Measurements from ENCODE around the gene RPP30.

Gene RPP30

DNA sequence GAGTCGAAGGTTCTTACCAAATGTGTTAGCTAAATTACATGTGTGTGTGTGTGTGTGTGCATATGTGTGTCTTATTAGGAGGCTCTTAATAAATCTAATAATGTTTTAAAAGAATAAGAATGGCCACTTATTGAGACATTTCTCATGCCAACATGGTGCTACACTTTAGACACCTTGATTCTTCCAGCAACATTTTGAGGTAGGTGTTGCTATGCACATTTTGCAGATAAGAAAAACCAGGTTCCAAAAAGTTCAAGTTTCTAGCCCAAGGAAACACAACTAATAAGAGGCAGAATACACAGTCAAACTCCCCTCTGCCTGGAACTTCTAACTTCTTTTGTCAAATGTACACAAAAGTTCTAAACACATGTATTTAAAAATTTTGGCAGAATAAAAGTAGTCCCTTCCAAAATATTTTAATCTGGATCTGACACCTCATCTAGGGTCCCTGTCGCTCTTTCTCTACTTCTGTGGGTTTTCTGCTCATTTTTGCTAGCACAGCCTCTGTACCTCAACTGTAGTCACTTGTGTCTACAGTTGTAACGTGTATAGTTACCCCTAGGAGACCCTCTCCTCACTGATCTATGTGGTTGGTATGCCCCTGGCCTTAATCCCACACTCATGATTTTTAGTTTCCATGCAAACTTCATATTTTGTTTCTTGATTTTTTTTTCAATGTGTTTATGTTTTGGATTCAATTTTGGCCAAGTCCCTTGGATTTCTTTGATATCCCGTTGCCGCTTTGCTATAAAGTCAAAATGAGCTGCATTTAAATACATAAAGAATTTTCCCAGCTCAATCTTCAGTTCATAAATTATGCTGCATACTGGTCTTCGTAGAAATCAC is 44.8 kb downstream of the RPP30 start:
- Histone ChIP-seq H3K27ac (no peak overlapping the region), H3K4me3 (no peak overlapping the region)
- TF ChIP-seq, protein P1, sequence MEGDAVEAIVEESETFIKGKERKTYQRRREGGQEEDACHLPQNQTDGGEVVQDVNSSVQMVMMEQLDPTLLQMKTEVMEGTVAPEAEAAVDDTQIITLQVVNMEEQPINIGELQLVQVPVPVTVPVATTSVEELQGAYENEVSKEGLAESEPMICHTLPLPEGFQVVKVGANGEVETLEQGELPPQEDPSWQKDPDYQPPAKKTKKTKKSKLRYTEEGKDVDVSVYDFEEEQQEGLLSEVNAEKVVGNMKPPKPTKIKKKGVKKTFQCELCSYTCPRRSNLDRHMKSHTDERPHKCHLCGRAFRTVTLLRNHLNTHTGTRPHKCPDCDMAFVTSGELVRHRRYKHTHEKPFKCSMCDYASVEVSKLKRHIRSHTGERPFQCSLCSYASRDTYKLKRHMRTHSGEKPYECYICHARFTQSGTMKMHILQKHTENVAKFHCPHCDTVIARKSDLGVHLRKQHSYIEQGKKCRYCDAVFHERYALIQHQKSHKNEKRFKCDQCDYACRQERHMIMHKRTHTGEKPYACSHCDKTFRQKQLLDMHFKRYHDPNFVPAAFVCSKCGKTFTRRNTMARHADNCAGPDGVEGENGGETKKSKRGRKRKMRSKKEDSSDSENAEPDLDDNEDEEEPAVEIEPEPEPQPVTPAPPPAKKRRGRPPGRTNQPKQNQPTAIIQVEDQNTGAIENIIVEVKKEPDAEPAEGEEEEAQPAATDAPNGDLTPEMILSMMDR (IDR thresholded peaks at IDR 0.05) = no peak
- no peak for DNase-seq (ENCODE audit: low spot score)

DNA sequence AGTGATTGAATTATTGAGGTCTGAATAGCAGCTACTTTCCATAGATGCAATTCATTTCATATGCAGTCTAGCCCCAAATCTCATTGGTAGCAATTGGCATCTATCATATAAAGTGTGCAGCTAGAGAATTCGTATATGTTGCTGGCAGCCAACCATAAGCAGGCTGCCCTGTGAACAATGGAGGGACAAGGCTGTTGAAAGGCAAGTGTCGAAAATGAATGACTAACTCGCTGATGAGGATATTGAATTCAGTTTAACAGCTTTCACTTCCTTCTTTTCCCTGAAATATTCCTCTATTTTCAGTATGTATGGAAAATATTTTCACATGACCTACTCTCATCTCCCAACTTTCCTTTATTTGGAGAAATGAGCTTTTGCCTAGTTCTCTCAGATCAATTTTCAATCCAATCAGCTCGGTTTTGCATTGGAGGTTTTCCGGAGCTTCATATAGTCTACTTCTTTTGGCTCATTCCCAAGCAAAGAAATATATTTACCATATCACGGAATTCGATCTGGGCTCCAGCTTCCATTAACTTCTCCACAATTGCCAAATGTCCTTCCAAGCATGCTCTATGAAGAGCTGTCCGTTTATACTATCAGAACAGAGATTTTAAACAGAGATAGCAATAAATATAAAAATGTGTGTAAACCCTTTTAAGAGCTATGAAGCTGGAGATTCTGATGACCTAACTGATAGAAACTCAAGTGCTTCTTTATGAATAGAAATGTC is 45.6 kb downstream of the RPP30 start:
- H3K4me3 ChIP-seq = no peak overlapping the region
- no peak overlapping the region for H3K27ac ChIP-seq
- DNase-seq (ENCODE audit: low spot score) = no peak
- TF ChIP-seq, protein P1 (IDR thresholded peaks at IDR 0.05) = no peak

DNA sequence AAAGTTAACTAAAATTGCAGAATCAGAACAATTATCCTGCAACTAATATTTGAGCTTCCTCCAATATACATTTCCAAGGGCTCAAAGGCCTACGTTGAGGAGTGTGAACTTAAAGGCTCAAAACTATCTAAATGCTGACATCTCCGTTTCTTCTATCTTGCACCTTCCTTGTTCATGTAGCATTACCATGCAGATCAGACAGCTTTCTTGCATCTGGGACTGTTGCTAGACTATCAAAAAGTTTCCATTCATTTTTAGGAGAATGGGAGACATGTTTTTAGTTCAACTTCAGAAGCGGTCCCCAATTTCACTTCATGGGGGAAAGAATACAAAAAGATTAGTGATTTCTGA is 46.2 kb downstream of the RPP30 start:
- TF ChIP-seq, protein P1 (IDR thresholded peaks at IDR 0.05) = no peak
- no peak for DNase-seq (ENCODE audit: low spot score)
- Histone ChIP-seq H3K4me3 (no peak overlapping the region), H3K27ac (no peak overlapping the region)

DNA sequence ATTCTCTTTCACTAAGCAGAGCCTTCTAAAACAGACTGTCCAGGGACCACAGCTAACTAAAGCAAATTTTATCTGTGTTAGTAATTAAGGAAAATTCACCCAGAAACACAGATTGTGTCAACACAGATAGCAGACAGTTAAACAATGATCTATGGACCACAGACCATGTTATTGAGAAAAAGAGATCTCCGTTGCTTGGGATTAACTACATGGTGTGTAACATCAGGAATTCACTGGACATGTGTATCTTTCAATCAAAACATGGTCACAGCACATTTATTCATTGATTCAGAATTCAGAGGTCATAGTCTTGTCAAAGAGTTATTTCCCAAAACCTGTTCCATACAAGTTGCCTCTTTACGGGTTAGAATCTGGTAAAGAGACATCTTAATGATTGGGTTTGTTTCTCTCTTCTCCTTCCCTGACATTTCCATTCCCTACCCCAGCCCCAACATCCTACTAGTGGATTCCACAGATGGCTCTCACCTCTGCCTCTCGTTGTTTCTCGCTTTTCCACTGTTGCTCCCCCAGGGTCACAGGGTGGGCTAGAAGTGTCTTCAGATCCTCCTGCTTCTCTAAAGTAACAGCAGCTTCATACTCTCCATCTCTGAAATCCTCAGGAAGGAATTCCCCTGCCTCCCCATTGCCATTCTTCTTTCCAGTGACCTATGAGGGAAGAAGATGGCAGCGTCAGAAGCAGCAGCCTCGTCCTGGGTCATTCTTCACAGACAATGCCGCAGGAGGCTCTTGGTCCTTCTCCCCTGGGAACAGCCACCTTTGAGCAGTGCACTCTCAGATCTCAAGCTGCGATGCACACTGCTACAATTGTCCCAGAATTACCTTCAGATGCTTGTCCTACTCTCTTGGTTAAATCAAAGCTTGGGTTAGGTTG is 48.2 kb downstream of the RPP30 start:
- no peak for DNase-seq (ENCODE audit: low spot score)
- Histone ChIP-seq H3K27ac (no peak overlapping the region), H3K4me3 (no peak overlapping the region)
- TF ChIP-seq, protein P1 (IDR thresholded peaks at IDR 0.05) = no peak

DNA sequence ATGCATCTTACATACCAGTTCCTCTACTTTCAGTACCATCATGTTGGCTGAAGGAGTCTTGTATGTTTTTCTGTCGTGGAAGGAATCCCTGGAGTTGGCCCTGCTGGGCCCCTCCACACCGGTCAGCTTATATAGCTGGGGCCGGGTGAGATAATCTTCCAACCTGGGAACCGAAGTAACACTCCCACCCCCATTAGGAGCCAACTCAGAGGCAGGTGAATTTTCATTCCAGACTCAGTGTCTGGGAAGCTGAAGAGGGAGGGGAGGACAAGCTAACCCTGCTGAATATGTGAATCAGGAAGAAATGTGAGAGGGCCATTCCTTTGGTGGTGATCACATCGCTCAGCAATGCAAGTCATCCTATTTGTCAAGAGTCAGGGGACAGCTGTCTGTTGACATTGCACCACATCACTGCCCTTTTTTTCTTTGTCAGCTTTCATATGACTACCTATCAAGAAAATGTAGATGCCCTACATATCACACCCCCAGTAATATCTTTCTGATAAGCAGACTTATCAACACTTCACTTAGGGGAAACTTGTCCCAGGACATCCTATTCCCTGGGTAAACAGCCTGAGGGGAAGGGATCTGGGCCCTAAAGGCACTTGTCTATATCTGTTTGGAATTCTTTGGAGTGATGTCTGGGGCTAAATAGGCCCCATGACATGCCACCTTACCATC is 49.4 kb downstream of the RPP30 start, which contains the start of gene ANKRD1:
Gene ANKRD1, minus strand, starts transcription at position 102 of the 681 bp plus-strand sequence. Its CDS starts 60 bp downstream, at position 42.
- TF ChIP-seq, protein P1 (IDR thresholded peaks at IDR 0.05) = no peak
- Histone ChIP-seq H3K27ac (peak within 1 kb of the TSS in 1 of 2 donors; percentile 43), H3K4me3 (no peak within 1 kb of the TSS)
- DNase-seq (ENCODE audit: low spot score) = no peak

DNA sequence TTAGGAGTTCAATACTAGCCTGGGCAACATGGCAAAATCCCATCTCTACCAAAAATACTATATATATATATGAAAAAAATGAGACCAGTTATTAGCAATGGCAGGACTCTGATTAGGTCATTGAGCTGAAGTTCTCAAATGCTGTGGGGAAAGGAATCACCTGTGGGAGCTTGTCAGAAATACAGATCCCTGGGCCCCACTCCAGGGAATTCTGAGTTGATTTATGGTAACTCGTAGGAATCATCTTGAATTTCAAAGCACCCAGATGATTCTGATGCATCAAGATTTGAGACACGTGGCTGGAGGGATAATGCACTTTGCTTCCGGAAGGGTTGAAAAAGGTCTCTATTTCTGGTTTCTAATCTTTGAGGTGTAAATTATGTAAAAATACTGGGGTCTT is 50.1 kb downstream of the RPP30 start:
- DNase-seq (ENCODE audit: low spot score) = no peak
- Histone ChIP-seq H3K27ac (no peak overlapping the region), H3K4me3 (no peak overlapping the region)
- TF ChIP-seq, protein P1 (IDR thresholded peaks at IDR 0.05) = no peak
